Gastroesophageal sphincter (tissue), 3 donors: Measurements from ENCODE around the gene EGFLAM.

ENCODE experiments used
- EP300 ChIP-seq: sonication (generic); formaldehyde crosslinking; IDR thresholded peaks from one replicate; pipeline ENCODE4 v1.6.1; 2017; ENCODE audit warnings: antibody characterized with exemption, mild to moderate bottlenecking
- POLR2A ChIP-seq, 2 donors: fragments of 450-650 bp; IDR thresholded peaks; one replicate each; pipeline ENCODE4 v1.6.1; 2017; ENCODE audit warnings: antibody characterized with exemption in 2 of 2, mild to moderate bottlenecking in 2 of 2, moderate library complexity in 1 of 2
- TF ChIP-seq, protein P1 (sequence below), 4 experiments: fragments of 200-600 bp in 2 of 4; fragments of 450-650 bp in 2 of 4; sonication (generic) in 1 of 4; IDR thresholded peaks; one replicate each; pipeline ENCODE4 v1.5.1; 2017 to 2019; ENCODE audit warnings: antibody characterized with exemption in 4 of 4, mild to moderate bottlenecking in 2 of 4, moderate library complexity in 2 of 4

GRCh38 chr5:38509185-38509584 lies 250.8 kb downstream of the EGFLAM start:
- TF ChIP-seq, protein P1, sequence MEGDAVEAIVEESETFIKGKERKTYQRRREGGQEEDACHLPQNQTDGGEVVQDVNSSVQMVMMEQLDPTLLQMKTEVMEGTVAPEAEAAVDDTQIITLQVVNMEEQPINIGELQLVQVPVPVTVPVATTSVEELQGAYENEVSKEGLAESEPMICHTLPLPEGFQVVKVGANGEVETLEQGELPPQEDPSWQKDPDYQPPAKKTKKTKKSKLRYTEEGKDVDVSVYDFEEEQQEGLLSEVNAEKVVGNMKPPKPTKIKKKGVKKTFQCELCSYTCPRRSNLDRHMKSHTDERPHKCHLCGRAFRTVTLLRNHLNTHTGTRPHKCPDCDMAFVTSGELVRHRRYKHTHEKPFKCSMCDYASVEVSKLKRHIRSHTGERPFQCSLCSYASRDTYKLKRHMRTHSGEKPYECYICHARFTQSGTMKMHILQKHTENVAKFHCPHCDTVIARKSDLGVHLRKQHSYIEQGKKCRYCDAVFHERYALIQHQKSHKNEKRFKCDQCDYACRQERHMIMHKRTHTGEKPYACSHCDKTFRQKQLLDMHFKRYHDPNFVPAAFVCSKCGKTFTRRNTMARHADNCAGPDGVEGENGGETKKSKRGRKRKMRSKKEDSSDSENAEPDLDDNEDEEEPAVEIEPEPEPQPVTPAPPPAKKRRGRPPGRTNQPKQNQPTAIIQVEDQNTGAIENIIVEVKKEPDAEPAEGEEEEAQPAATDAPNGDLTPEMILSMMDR (IDR thresholded peaks at IDR 0.05): no peak
- TF ChIP-seq EP300 (no peak), POLR2A (IDR thresholded peaks at IDR 0.05) (no peak)
